Breast epithelium (tissue), 4 donors: ENCODE results near the gene ST3GAL6. TPM values are rescaled to one million over a fixed set of nuclear protein-coding genes. Genes with fewer than 3 reads are reported as not detected.

ENCODE experiments used
- DNase-seq, 2 donors: peaks; one replicate each; pipeline ENCODE4 v3.0.0-alpha.2; 2019; ENCODE audit warnings: low spot score in 2 of 2
- H3K27ac ChIP-seq, 2 donors: fragments of 200-600 bp; sonication (generic) in 1 of 2; one replicate each; pipeline ENCODE4 v1.5.1; 2016 to 2019; ENCODE audit warnings: mild to moderate bottlenecking in 1 of 2
- H3K27me3 ChIP-seq, 2 donors: fragments of 200-600 bp; sonication (generic) in 1 of 2; one replicate each; pipeline versions ENCODE4 v1.5.1 to v1.6.0; 2017 to 2019; ENCODE audit warnings: control low read depth in 1 of 2, mild to moderate bottlenecking in 1 of 2
- H3K36me3 ChIP-seq: fragments of 200-600 bp; one replicate; pipeline ENCODE4 v1.5.1; 2019
- H3K4me1 ChIP-seq, 2 donors: fragments of 200-600 bp; sonication (generic); one replicate each; pipeline ENCODE4 v1.5.1; 2016 to 2019; ENCODE audit warnings: control low read depth in 1 of 2
- H3K4me3 ChIP-seq, 3 donors: fragments of 200-600 bp; sonication (generic); 1 replicate in 2 of 3; 2 replicates in 1 of 3; pipeline ENCODE4 v1.5.1; 2016 to 2019; ENCODE audit warnings: mild to moderate bottlenecking in 3 of 3, moderate library complexity in 2 of 3
- H3K9me3 ChIP-seq, 2 donors: fragments of 200-600 bp; sonication (generic) in 1 of 2; one replicate each; pipeline ENCODE4 v1.5.1; 2016 to 2019; ENCODE audit warnings: control low read depth in 1 of 2
- CTCF ChIP-seq, 3 donors: fragments of 450-650 bp; IDR thresholded peaks; one replicate each; pipeline ENCODE4 v1.5.1; 2016 to 2017; ENCODE audit warnings: antibody characterized with exemption in 3 of 3, mild to moderate bottlenecking in 3 of 3, moderate library complexity in 3 of 3
- POLR2A ChIP-seq: fragments of 450-650 bp; IDR thresholded peaks from one replicate; pipeline ENCODE4 v1.6.1; 2016; ENCODE audit warnings: antibody characterized with exemption, mild to moderate bottlenecking, moderate library complexity
- POLR2AphosphoS5 ChIP-seq, 3 donors: sonication (generic); formaldehyde crosslinking; IDR thresholded peaks; one replicate each; pipeline ENCODE4 v1.6.1; 2017; ENCODE audit warnings: antibody characterized with exemption in 3 of 3
- intact Hi-C: fragments of 100-400 bp; cut with DNase I; formaldehyde crosslinking; loops from one replicate; pipeline ENCODE4 v1.15.1; 2023; ENCODE audit warnings: low total_unique reads
- total RNA-seq, 3 donors: library from RNA; depleted of rRNA; stranded (reverse); fragments of >200 nt; gene quantifications; one replicate each; pipeline ENCODE4 v1.1.0, GENCODE V29; 2016

Gene ST3GAL6
- total RNA-seq, 3 donors from 2014 or later: 16.1 to 52.6 (median 22.1) TPM

GRCh38 chr3:98807011-98807410 is 43.9 kb downstream of the ST3GAL6 start:
- no peaks in the 10 kb centered on the region for H3K4me1 ChIP-seq
- intact Hi-C loops: loop anchor here (10.0 kb wide), 1 partner anchor 52 kb away; no protein-coding TSS in a partner anchor
- no peaks in the 10 kb centered on the region for H3K27me3 ChIP-seq
- TF ChIP-seq CTCF (IDR thresholded peaks at IDR 0.05) (no peak), POLR2A (no peak), POLR2AphosphoS5 (IDR thresholded peaks at IDR 0.05) (no peak)
- no peak overlapping the region for H3K27ac ChIP-seq
- H3K9me3 ChIP-seq: no peaks in the 10 kb centered on the region
- no peak overlapping the region for H3K4me3 ChIP-seq
- no peaks in the 10 kb centered on the region for H3K36me3 ChIP-seq
- DNase-seq: no peak

GRCh38 chr3:98807561-98807960 is 44.4 kb downstream of the ST3GAL6 start:
- no peak for TF ChIP-seq CTCF (IDR thresholded peaks at IDR 0.05)
- no peak for TF ChIP-seq POLR2A
- no peak for TF ChIP-seq POLR2AphosphoS5 (IDR thresholded peaks at IDR 0.05)
- Histone ChIP-seq H3K27ac (no peak overlapping the region), H3K4me3 (no peak overlapping the region), H3K4me1 (no peaks in the 10 kb centered on the region), H3K9me3 (no peaks in the 10 kb centered on the region), H3K36me3 (no peaks in the 10 kb centered on the region), H3K27me3 (no peaks in the 10 kb centered on the region)
- no peak for DNase-seq
- intact Hi-C loops: loop anchor here (10.0 kb wide), 1 partner anchor 53 kb away; no protein-coding TSS in a partner anchor

GRCh38 chr3:98808071-98808470 is 44.9 kb downstream of the ST3GAL6 start:
- H3K27me3 ChIP-seq: no peaks in the 10 kb centered on the region
- H3K9me3 ChIP-seq: no peaks in the 10 kb centered on the region
- no peak for DNase-seq
- intact Hi-C loops: loop anchor here (10.0 kb wide), 1 partner anchor 53 kb away; no protein-coding TSS in a partner anchor
- no peaks in the 10 kb centered on the region for H3K36me3 ChIP-seq
- no peak overlapping the region for H3K4me3 ChIP-seq
- no peaks in the 10 kb centered on the region for H3K4me1 ChIP-seq
- H3K27ac ChIP-seq: no peak overlapping the region
- no peak for TF ChIP-seq CTCF (IDR thresholded peaks at IDR 0.05)
- TF ChIP-seq POLR2A: no peak
- no peak for TF ChIP-seq POLR2AphosphoS5 (IDR thresholded peaks at IDR 0.05)

GRCh38 chr3:98809557-98809956 is 46.4 kb downstream of the ST3GAL6 start:
- Histone ChIP-seq H3K4me3 (no peak overlapping the region), H3K4me1 (no peaks in the 10 kb centered on the region), H3K36me3 (no peaks in the 10 kb centered on the region), H3K27me3 (no peaks in the 10 kb centered on the region), H3K27ac (no peak overlapping the region), H3K9me3 (no peaks in the 10 kb centered on the region)
- intact Hi-C loops: loop anchor here (10.0 kb wide), 1 partner anchor 55 kb away; no protein-coding TSS in a partner anchor
- TF ChIP-seq POLR2AphosphoS5 (IDR thresholded peaks at IDR 0.05) (no peak), CTCF (IDR thresholded peaks at IDR 0.05) (no peak), POLR2A (no peak)
- DNase-seq: no peak

GRCh38 chr3:98811048-98811447 is 47.9 kb downstream of the ST3GAL6 start:
- H3K4me3 ChIP-seq: no peak overlapping the region
- H3K36me3 ChIP-seq: no peaks in the 10 kb centered on the region
- H3K9me3 ChIP-seq: no peaks in the 10 kb centered on the region
- no peak for DNase-seq
- no peak overlapping the region for H3K27ac ChIP-seq
- intact Hi-C loops: loop anchor here (10.0 kb wide), 1 partner anchor 184 kb away; no protein-coding TSS in a partner anchor
- TF ChIP-seq POLR2AphosphoS5 (IDR thresholded peaks at IDR 0.05) (no peak), CTCF (IDR thresholded peaks at IDR 0.05) (no peak), POLR2A (no peak)
- no peaks in the 10 kb centered on the region for H3K4me1 ChIP-seq
- H3K27me3 ChIP-seq: no peaks in the 10 kb centered on the region
